Measurements from ENCODE around the gene SLC16A4.
A peak's percentile ranks its signal among the peaks of the same experiment; 100 is the strongest.

Gene SLC16A4

DNA sequence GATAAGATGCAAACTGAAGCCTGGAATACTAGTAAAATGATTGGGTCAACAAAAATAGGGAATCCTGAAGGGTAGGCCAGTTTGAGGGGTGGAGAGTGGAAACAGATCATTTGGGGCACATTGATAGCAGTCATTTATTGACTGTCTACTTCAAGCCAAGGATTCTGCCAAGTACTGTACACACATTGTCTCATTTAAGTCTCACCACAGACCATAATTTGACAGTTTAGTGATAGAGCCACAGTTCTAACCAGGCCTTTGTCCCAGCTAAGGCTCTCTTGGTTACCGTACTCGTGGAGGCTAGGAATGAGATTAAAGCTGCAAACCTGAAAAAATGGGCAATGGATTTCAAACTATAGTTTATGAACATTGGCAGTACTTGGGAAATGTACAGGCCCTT is 40.5 kb downstream of the SLC16A4 start:
- DNase-seq = no peak

DNA sequence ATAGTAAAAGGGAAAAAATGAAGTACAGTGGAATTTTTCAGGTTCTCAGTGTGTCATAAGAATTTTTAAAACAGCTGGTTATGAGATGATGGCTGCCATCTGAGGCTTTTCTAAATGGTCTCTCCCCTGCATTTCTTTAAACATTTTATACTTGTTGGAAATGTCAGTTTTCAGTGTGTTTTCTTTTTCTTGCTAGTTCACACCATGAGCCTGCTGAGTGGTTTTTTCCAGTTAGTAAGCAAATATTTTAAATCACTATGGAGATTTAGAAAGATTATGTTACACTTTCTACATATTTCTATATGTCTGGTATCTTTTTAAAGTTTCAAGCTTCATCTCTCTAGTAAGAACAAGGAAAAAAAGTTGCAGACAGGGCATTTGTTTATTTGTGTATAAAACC is 42.1 kb downstream of the SLC16A4 start:
- no peak for DNase-seq

GRCh38 chr1:110348050-110348449 is 42.8 kb downstream of the SLC16A4 start:
- DNase-seq = no peak

- DNase-seq = no peak
These were observed 43.5 kb downstream of the SLC16A4 start for GRCh38 chr1:110347182-110347893.

DNA sequence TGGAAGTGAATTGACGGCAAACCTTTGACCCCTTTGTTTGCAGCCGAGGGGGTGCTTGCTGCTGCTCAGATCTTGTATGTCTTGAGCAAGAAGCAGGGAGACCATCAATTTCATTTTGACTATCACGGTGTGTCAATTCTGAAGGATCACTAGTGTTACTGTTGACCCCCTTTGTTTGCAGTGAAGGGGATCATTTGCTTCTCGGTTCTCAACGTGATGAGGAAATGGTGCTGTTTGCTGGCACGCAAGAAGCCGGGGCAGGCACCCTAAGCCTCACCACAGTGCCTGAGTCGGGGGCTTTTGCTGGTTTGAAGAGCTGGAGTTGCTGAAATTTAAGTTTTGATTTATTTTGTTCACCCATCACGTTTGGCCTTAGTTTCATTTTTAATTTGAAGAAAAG is 44.1 kb downstream of the SLC16A4 start:
- DNase-seq = no peak

DNA sequence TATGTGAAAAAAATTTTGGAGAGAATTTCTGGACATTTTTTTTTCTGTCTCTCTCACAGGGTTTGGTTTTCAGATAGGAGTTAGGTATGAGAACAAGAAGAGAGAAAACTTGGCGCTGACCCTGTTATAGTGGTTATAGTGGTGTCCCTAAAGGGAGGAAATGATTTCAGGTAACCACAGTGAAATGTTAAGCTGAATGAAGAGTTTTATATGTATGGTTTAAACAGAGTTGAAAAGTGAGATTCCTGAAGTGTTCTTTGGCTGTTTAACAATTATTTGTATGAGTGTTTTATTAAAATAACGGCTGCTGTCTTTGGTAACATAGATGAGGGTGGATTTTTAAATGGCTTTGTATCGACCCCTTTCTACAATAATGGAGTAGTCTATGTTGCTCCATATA is 45.3 kb downstream of the SLC16A4 start:
- no peak for DNase-seq

GRCh38 chr1:110344152-110344551 is 46.7 kb downstream of the SLC16A4 start:
- no peak for DNase-seq

GRCh38 chr1:110343249-110343648 is 47.6 kb downstream of the SLC16A4 start:
- DNase-seq = no peak

DNA sequence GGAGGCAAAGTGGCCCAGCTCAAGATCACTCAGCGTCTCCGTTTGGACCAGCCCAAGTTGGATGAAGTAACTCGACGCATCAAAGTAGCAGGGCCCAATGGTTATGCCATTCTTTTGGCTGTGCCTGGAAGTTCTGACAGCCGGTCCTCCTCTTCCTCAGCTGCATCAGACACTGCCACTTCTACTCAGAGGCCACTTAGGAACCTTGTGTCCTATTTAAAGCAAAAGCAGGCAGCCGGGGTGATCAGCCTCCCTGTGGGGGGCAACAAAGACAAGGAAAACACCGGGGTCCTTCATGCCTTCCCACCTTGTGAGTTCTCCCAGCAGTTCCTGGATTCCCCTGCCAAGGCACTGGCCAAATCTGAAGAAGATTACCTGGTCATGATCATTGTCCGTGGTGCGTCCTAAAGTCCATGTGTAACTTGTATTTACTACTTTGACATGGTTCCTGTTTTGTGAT is 48.9 kb downstream of the SLC16A4 start:
- DNase-seq = no peak

DNA sequence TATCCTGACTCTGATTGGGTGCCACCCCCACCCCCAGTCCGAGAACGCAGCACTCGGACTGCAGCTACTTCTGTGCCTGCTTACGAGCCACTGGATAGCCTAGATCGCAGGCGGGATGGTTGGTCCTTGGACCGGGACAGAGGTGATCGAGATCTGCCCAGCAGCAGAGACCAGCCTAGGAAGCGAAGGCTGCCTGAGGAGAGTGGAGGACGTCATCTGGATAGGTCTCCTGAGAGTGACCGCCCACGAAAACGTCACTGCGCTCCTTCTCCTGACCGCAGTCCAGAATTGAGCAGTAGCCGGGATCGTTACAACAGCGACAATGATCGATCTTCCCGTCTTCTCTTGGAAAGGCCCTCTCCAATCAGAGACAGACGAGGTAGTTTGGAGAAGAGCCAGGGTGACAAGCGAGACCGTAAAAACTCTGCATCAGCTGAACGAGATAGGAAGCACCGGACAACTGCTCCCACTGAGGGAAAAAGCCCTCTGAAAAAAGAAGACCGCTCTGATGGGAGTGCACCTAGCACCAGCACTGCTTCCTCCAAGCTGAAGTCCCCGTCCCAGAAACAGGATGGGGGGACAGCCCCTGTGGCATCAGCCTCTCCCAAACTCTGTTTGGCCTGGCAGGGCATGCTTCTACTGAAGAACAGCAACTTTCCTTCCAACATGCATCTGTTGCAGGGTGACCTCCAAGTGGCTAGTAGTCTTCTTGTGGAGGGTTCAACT is 49.5 kb downstream of the SLC16A4 start:
- DNase-seq = no peak

DNA sequence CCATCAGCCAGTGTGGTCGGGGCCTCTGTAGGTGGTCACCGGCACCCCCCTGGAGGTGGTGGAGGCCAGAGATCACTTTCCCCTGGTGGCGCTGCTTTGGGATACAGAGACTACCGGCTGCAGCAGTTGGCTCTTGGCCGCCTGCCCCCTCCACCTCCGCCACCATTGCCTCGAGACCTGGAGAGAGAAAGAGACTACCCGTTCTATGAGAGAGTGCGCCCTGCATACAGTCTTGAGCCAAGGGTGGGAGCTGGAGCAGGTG is 50.7 kb downstream of the SLC16A4 start:
- no peak for DNase-seq

- no peak for DNase-seq
These were observed 51.2 kb downstream of the SLC16A4 start for GRCh38 chr1:110339407-110340206.

DNA sequence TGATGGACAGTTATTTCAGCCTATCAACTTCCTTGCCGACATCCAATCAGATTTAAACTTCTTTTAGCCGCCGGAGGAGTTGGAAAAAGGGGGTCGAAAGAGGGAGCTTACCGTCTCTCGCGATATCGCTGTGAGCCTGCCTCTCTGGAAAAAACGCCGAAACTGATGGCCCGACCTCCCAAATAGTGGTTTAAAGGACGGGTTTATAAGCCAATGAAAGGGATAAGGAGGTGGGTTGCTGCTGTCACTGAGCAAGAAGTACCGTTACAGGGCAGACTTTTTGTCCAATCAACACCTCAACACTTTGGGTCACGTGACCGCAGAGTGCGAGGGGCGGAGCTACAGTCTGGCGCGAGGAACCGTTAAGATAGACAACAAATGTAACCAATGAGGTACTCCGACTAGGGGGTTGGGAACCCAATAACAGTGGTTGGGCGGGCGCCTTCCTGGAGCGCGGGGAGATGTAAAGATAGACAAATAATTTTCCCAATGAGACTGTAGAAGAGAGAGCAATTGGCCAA is 51.9 kb downstream of the SLC16A4 start, which contains the start of gene RBM15:
Gene RBM15, plus strand, starts transcription at position 492 of the 521 bp plus-strand sequence. Its CDS starts 29 bp downstream, at position 521.
- DNase-seq = peak; percentile 92

DNA sequence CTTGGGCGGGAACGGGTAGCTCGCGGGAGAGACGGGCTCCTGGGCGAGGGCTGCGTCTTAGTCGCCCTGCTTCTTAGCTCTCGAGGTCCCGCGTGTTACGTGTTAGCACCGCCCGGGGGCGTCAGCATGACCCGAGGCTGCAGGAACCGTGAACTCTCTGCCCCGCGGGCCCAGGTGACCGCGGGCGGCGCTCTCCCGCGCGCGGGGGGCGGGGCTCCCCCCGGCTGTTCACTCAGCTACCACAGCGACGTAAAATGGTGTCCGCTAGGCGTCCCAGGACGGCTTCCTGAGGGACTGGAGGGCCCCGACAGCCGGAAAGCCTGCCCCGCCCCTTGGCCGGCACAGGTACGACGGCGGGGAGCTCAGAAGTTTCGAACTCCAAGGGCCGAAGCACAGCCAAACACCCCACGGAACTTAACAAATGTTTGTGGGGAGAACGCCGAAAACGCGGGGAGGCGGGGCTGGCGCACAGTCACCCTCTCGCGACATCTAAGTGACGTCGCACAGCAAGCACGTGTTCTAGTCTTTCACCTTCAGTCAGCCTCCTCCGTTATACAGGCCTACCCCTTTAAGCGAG is 52.4 kb downstream of the SLC16A4 start:
- peak; percentile 69 for DNase-seq

- DNase-seq = no peak
These were observed 53.0 kb downstream of the SLC16A4 start for GRCh38 chr1:110337704-110338308.

- DNase-seq = no peak
These were observed 54.4 kb downstream of the SLC16A4 start for GRCh38 chr1:110336300-110337039.

DNA sequence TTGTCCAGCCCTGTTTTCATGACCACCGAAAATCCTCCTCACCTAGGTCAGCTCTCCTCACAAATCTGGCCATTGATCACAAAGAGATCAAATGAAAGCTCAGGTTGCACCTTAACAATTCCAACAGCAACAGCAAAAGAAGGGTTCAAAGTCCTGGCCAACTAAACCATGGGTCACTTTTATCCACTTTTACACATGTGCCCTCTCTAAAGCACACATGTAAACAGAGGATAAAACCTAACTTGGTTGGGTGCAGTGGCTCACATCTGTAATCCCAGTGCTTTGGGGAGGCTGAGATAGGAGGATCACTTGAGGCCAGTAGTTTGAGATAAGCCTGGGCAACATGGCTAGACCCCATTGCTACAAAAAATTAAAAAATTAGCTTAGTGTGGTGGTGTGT is 55.6 kb downstream of the SLC16A4 start:
- DNase-seq = no peak

DNA sequence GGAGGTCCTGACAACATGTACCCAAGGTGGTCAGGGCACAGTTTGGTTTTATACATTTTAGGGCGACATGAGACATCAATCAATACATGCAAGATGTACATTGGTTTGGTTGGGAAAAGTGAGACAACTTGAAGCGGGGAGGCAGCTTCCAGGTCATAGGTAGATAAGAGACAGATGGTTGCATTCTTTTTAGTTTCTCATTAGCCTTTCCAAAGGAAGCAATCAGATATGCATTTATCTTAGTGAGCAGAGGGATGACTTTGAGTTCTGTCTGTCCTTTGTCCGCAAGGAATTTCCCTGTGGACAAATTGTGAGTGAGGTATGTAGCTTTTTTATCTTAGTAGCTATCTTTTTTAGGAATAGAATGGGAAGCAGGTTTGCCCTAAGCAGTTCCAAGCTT is 62.1 kb downstream of the SLC16A4 start:
- DNase-seq = no peak

- DNase-seq = no peak
These were observed 62.6 kb downstream of the SLC16A4 start for GRCh38 chr1:110328274-110328673.

DNA sequence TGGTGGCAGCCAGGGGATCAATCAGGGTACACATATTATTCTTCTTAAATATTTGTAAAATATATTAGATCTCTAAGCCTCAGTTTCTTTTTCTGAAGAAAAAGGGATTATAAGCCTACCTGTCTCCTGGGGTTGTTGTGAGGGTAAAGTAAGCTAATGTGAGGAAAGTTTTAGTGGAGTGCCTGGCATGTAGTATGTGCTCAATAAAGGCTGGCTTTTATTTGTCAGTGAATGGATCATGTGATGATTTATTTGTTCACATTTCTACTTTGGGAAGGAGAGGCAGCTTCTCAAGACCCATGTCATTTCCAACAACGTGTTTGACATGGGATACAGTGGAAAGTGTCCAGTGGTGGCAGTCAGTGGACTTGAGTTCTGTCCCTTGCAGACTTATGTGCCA is 64.0 kb downstream of the SLC16A4 start:
- no peak for DNase-seq

DNA sequence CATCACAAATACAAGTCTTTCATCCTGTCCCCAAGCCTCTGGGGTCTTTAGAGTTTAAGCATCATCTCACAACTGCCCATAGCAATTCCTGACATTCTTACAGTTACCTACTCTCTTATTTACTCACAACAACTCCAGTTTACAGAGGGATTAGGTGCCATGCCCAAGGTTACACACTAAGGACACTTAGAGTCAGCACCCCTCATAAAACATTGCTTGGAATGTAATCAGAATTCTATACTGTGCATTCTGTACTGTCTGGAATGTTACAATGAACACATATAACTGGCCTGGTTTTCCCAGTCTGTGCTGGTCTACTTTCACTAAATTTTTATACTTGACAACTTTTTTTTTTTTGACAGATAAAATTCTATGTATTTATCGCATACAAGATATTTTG is 66.2 kb downstream of the SLC16A4 start:
- DNase-seq = no peak

DNA sequence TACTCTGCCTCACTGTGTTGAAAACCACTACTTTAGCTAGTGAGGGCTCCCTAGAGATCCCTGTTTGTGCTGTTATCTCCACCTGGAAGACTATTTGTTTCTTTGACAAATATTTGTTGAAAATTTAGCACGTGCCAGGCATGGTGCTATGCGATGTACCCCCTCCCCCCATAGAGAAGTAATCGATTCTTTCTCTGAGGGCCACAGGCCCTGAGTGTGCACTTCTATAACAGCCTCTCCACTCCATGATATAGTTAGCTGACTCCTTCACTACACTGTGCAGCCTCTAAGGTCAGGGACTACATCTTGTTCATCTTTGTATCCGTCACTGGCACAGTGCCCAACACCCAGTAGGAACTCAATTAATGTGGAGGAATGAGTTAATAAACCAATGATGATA is 69.0 kb downstream of the SLC16A4 start:
- DNase-seq = no peak
